ENCODE data around the gene TEX11. TPM values are rescaled to one million over a fixed set of nuclear protein-coding genes. Genes with fewer than 3 reads are reported as not detected.
"Not testable (repeated sequence)": the region's sequence is repeated elsewhere in the genome, so short reads cannot be mapped to it uniquely, and the experiment has no call there.

The TEX11 gene
- total and polyA plus RNA-seq, 9 donors: not detected

DNA sequence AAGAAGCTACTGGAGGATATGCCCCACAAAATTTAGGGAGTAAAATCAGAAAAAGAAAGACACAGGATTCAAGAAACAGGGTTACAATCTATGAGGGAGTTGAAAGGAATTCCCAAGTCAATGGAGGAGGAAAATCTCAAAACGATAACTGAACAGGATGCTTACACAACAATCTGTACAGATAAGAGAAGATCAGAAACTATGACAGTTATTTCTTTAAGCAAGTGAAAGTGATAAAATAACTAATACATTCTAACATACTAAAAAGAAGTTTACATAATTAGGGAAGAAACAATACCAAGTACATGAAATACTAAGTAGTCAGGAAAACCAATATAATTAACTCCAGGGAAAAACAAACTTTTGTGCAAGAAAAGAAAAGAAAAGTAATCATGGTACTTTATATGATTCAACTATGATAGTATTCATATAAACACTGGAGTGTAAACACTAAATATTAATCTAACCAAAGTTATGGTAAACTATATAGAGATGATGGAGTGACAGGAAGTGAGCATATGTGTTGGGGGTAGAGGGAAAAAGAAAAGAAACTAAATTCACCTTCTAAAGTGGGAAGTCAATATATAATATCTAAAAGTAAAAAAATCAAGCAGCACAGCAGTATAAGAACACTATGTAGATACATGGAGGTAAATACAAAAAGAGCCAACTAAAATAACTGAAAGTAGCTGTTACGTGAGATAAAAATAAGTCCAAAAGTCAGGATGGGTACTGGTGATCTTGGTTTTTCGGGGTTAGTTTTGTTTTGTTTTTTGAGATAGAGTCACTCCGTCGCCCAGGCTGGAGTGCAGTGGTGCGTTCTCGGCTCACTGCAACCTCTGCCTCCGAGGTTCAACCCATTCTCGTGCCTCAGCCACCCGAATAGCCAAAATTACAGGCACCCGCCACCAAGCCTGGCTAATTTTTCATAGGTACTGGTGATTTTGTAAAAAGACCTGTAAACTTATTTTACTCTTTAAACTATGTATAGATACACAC lies 99.3 kb downstream of the TEX11 start:
- TF ChIP-seq POLR2A (IDR thresholded peaks at IDR 0.05): no peak
- TF ChIP-seq, protein P1, sequence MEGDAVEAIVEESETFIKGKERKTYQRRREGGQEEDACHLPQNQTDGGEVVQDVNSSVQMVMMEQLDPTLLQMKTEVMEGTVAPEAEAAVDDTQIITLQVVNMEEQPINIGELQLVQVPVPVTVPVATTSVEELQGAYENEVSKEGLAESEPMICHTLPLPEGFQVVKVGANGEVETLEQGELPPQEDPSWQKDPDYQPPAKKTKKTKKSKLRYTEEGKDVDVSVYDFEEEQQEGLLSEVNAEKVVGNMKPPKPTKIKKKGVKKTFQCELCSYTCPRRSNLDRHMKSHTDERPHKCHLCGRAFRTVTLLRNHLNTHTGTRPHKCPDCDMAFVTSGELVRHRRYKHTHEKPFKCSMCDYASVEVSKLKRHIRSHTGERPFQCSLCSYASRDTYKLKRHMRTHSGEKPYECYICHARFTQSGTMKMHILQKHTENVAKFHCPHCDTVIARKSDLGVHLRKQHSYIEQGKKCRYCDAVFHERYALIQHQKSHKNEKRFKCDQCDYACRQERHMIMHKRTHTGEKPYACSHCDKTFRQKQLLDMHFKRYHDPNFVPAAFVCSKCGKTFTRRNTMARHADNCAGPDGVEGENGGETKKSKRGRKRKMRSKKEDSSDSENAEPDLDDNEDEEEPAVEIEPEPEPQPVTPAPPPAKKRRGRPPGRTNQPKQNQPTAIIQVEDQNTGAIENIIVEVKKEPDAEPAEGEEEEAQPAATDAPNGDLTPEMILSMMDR (IDR thresholded peaks at IDR 0.05): no peak
- intact Hi-C loops (cut with DNase I): no loop called here
- H3K27ac ChIP-seq: no peak overlapping the region
- no peaks in the 10 kb centered on the region for H3K36me3 ChIP-seq
- H3K4me1 ChIP-seq (ENCODE audit: insufficient read depth): no peaks in the 10 kb centered on the region
- no peaks in the 10 kb centered on the region for H3K27me3 ChIP-seq
- 77 to 81% (median 78%) methylated on average over 11 of the region's 11 CpGs for WGBS, 3 donors
- no peaks in the 10 kb centered on the region for H3K9me3 ChIP-seq
- no peak for DNase-seq
- H3K4me3 ChIP-seq: no peak overlapping the region

DNA sequence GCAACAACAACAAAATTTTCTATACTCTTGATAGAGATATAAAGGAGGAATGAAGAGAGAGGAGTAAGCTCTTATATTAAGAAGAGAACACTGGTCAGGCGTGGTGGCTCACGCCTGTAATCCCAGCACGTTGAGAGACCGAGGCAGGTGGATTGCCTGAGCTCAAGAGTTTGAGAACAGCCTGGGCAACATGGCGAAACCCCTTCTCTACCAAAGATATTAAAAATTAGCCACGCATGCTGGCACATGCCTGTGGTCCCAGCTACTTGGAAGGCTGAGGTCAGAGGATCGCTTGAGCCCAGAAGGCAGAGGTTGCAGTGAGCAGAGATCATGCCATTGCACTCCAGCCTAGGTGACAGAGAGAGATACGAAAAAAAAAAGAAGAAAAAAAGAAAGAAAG lies 102.4 kb downstream of the TEX11 start:
- intact Hi-C loops (cut with DNase I): no loop called here
- H3K27me3 ChIP-seq: no peaks in the 10 kb centered on the region
- no peaks in the 10 kb centered on the region for H3K9me3 ChIP-seq
- no peaks in the 10 kb centered on the region for H3K36me3 ChIP-seq
- H3K4me1 ChIP-seq (ENCODE audit: insufficient read depth): no peaks in the 10 kb centered on the region
- 74 to 75% (median 75%) methylated on average over 8 of the region's 8 CpGs for WGBS, 3 donors
- DNase-seq: no peak
- H3K27ac ChIP-seq: no peak overlapping the region
- TF ChIP-seq POLR2A (IDR thresholded peaks at IDR 0.05) (no peak), EP300 (IDR thresholded peaks at IDR 0.05) (no peak)
- TF ChIP-seq, protein P1 (IDR thresholded peaks at IDR 0.05): no peak
- no peak overlapping the region for H3K4me3 ChIP-seq

DNA sequence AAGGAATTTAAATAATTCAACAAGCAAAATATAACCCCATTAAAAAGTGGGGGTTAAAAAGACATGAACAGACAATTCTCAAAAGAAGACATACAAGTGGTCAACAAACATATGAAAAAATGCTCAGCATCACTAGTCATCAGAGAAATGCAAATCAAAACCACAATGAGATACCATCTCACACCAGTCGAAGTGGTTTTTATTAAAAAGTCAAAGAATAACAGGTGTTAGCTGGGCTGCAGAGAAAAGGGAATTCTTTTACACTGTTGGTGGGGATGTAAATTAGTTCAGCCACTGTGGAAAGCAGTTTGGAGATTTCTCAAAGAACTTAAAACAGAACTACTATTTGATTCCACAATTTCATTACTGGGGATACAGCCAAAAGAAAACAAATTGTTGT lies 111.8 kb downstream of the TEX11 start:
- H3K27ac ChIP-seq; H3K36me3 ChIP-seq; H3K4me3 ChIP-seq; DNase-seq; intact Hi-C loops (cut with DNase I); H3K4me1 ChIP-seq (ENCODE audit: insufficient read depth); H3K27me3 ChIP-seq; H3K9me3 ChIP-seq: not testable (repeated sequence)
- WGBS, 3 donors: 36 to 50% (median 50%) methylated on average over 1 of the region's 1 CpG

DNA sequence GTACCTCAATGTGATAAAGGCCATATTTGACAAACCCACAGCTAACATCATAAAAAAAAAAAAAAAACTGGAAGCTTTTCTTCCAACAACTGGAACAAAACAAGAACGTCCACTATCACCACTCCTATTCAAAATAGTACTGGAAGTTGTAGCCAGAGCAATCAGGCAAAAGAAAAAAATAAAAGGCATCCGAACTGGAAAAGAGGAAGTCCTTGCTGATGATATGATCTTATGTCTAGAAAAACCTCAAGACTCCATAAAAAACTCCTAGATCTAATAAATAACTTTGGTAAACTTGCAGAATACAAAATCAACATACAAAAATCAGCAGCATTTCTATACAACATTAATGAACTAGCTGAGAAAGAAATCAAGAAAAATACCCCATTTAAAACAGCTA lies 134.3 kb downstream of the TEX11 start:
- TF ChIP-seq, protein P1 (IDR thresholded peaks at IDR 0.05): no peak
- TF ChIP-seq POLR2A (IDR thresholded peaks at IDR 0.05) (no peak), EP300 (IDR thresholded peaks at IDR 0.05) (no peak)
- Histone ChIP-seq H3K4me1 (ENCODE audit: insufficient read depth) (no peaks in the 10 kb centered on the region), H3K27ac (no peak overlapping the region), H3K9me3 (no peaks in the 10 kb centered on the region), H3K4me3 (no peak overlapping the region), H3K36me3 (no peaks in the 10 kb centered on the region), H3K27me3 (no peaks in the 10 kb centered on the region)
- DNase-seq: no peak
- intact Hi-C loops (cut with DNase I): no loop called here
- WGBS, 3 donors: 12 to 20% (median 19%) methylated on average over 2 of the region's 2 CpGs

DNA sequence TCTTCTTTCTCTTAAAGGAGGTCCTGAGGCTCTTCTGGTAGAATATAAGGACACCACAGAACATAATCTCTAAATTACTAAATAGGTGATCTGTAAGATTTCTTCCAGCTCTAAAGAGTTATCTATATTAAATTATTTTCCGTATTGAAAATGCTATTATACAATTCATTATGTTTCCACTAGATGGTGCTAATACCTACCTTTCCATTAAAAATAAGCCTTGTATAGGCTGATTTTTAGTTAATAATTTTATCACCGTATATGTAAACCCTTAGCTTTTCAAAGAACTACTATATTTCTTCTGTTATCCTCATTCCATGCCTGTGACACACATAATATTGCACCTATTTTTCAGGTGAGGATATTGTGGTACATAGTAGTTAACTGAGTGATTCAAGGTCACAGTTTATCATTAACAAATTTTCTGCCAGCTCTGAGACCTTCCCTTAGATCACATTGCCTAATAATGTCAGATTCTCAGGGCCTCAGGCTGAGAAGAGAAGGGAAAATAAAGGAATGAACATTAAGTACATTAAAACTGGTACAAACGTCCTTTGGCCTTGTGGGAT lies 138.8 kb downstream of the TEX11 start:
- Histone ChIP-seq H3K4me3 (no peak overlapping the region), H3K9me3 (no peaks in the 10 kb centered on the region), H3K27ac (no peak overlapping the region), H3K36me3 (no peaks in the 10 kb centered on the region), H3K27me3 (no peaks in the 10 kb centered on the region), H3K4me1 (ENCODE audit: insufficient read depth) (no peaks in the 10 kb centered on the region)
- no peak for DNase-seq
- TF ChIP-seq POLR2A (IDR thresholded peaks at IDR 0.05) (no peak), EP300 (IDR thresholded peaks at IDR 0.05) (no peak)
- TF ChIP-seq, protein P1 (IDR thresholded peaks at IDR 0.05): no peak
- WGBS, 3 donors: 13 to 21% (median 17%) methylated on average over 3 of the region's 3 CpGs
- intact Hi-C loops (cut with DNase I): no loop called here

Data from ovary (tissue), 9 donors.